HCT116 (cell line): ENCODE data around the gene RHOG.

Experiments
- CEBPB ChIP-seq: IDR thresholded peaks from 2 replicates; pipeline ENCODE4 v1.6.1; 2012; ENCODE audit warnings: low read depth
- EZH2phosphoT487 ChIP-seq: fragments of 200-600 bp; IDR thresholded peaks from 2 replicates; pipeline ENCODE4 v1.6.1; 2018; ENCODE audit warnings: antibody characterized with exemption, borderline replicate concordance
- FOSL1 ChIP-seq: IDR thresholded peaks from 2 replicates; pipeline ENCODE4 v1.6.1; 2012; ENCODE audit warnings: low read depth
- JUND ChIP-seq: IDR thresholded peaks from 2 replicates; pipeline ENCODE4 v1.6.1; 2012
- POLR2A ChIP-seq: IDR thresholded peaks from 2 replicates; pipeline ENCODE4 v1.7.0; 2011; ENCODE audit warnings: borderline replicate concordance; ENCODE audit not compliant: insufficient read depth, insufficient read length; ENCODE audit errors: extremely low read depth
- RAD21 ChIP-seq: IDR thresholded peaks from 2 replicates; pipeline ENCODE4 v1.6.1; 2012; ENCODE audit warnings: low read depth, mild to moderate bottlenecking
- SIN3A ChIP-seq: IDR thresholded peaks from 2 replicates; pipeline ENCODE4 v1.6.1; 2012; ENCODE audit warnings: low read depth
- SRF ChIP-seq: IDR thresholded peaks from 2 replicates; pipeline ENCODE4 v1.6.1; 2012; ENCODE audit warnings: low read depth
- YY1 ChIP-seq: IDR thresholded peaks from 2 replicates; pipeline ENCODE4 v1.6.1; 2011; ENCODE audit warnings: low read length, low read depth, moderate library complexity, mild to moderate bottlenecking; ENCODE audit not compliant: insufficient replicate concordance; ENCODE audit errors: extremely low read depth
- TF ChIP-seq, protein P1 (sequence below), 3 experiments: fragments of 200-600 bp in 1 of 3; sonication (generic) in 1 of 3; IDR thresholded peaks in 2 of 3; conservative IDR thresholded peaks in 1 of 3; 2 replicates each; pipeline ENCODE4 v1.5.1; 2012 to 2017; ENCODE audit warnings: low read depth in 2 of 3, low read length in 2 of 3, antibody characterized with exemption in 1 of 3, borderline replicate concordance in 1 of 3, control low read depth in 1 of 3, mild to moderate bottlenecking in 1 of 3, mixed read lengths in 1 of 3, mixed run types in 1 of 3, moderate library complexity in 1 of 3; ENCODE audit not compliant: insufficient read depth in 1 of 3
- TF ChIP-seq, protein P2 (sequence below): IDR thresholded peaks from 2 replicates; pipeline ENCODE4 v1.6.1; 2012; ENCODE audit warnings: low read depth

DNA sequence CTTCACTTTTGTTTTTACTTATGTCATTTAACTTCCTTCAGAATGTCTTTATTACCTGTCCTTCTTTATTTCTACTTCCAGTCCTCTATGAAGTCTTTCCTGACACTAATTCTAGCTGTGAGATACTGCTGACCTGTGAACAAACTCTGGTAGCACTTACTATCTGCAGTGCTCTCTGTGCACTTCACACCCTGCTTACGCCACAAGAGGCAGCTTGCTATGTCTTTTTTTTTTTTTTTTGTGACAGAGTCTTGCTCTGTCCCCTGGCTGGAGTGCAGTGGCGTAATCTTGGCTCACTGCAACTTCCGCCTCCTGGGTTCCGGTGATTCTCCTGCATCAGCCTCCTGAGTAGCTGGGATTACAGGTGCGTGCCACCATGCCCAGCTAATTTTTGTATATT is 25.4 kb upstream of the RHOG start:
- TF ChIP-seq YY1 = no peak
- TF ChIP-seq, protein P1, sequence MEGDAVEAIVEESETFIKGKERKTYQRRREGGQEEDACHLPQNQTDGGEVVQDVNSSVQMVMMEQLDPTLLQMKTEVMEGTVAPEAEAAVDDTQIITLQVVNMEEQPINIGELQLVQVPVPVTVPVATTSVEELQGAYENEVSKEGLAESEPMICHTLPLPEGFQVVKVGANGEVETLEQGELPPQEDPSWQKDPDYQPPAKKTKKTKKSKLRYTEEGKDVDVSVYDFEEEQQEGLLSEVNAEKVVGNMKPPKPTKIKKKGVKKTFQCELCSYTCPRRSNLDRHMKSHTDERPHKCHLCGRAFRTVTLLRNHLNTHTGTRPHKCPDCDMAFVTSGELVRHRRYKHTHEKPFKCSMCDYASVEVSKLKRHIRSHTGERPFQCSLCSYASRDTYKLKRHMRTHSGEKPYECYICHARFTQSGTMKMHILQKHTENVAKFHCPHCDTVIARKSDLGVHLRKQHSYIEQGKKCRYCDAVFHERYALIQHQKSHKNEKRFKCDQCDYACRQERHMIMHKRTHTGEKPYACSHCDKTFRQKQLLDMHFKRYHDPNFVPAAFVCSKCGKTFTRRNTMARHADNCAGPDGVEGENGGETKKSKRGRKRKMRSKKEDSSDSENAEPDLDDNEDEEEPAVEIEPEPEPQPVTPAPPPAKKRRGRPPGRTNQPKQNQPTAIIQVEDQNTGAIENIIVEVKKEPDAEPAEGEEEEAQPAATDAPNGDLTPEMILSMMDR (IDR thresholded peaks at IDR 0.05 in 2 of 3, conservative IDR thresholded peaks at IDR 0.05 in 1 of 3; ENCODE audit: borderline replicate concordance in 1 of 3, insufficient read depth in 1 of 3, low read depth in 2 of 3, low read length in 2 of 3) = no peak
- TF ChIP-seq RAD21 = no peak
- no peak for TF ChIP-seq SRF
- no peak for TF ChIP-seq FOSL1
- TF ChIP-seq CEBPB = no peak
- no peak for TF ChIP-seq JUND
- TF ChIP-seq SIN3A = no peak
- TF ChIP-seq EZH2phosphoT487 = no peak
- TF ChIP-seq POLR2A = no peak
- TF ChIP-seq, protein P2, sequence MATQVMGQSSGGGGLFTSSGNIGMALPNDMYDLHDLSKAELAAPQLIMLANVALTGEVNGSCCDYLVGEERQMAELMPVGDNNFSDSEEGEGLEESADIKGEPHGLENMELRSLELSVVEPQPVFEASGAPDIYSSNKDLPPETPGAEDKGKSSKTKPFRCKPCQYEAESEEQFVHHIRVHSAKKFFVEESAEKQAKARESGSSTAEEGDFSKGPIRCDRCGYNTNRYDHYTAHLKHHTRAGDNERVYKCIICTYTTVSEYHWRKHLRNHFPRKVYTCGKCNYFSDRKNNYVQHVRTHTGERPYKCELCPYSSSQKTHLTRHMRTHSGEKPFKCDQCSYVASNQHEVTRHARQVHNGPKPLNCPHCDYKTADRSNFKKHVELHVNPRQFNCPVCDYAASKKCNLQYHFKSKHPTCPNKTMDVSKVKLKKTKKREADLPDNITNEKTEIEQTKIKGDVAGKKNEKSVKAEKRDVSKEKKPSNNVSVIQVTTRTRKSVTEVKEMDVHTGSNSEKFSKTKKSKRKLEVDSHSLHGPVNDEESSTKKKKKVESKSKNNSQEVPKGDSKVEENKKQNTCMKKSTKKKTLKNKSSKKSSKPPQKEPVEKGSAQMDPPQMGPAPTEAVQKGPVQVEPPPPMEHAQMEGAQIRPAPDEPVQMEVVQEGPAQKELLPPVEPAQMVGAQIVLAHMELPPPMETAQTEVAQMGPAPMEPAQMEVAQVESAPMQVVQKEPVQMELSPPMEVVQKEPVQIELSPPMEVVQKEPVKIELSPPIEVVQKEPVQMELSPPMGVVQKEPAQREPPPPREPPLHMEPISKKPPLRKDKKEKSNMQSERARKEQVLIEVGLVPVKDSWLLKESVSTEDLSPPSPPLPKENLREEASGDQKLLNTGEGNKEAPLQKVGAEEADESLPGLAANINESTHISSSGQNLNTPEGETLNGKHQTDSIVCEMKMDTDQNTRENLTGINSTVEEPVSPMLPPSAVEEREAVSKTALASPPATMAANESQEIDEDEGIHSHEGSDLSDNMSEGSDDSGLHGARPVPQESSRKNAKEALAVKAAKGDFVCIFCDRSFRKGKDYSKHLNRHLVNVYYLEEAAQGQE = no peak
